ENCODE results near the gene MUCL3. TPM values are rescaled to one million over a fixed set of nuclear protein-coding genes. Genes with fewer than 3 reads are reported as not detected.
A peak's percentile ranks its signal among the peaks of the same experiment; 100 is the strongest.

The MUCL3 gene
- polyA plus RNA-seq, 1 donor = 0.04 TPM

- DNase-seq = no peak
- Histone ChIP-seq H3K27me3 (ENCODE audit: control insufficient read depth, insufficient read depth, low read length) (peaks cover 9% of the 10 kb centered on the region), H3K27ac (ENCODE audit: low read length) (no peak overlapping the region), H3K9me3 (ENCODE audit: control insufficient read depth, low read depth, low read length) (no peaks in the 10 kb centered on the region), H3K36me3 (ENCODE audit: control insufficient read depth, insufficient read depth, low read length) (no peaks in the 10 kb centered on the region), H3K4me1 (ENCODE audit: control insufficient read depth, insufficient read depth, low read length) (no peaks in the 10 kb centered on the region), H3K4me3 (ENCODE audit: low read length) (no peak overlapping the region)
- WGBS (ENCODE audit: insufficient coverage, low lambda C conversion rate) = no CpG with 5 or more reads among the region's 4 CpGs
Measured at GRCh38 chr6:30974490-30975252, 33.9 kb downstream of the MUCL3 start.

- no peak overlapping the region for H3K4me3 ChIP-seq (ENCODE audit: low read length)
- no peak overlapping the region for H3K27ac ChIP-seq (ENCODE audit: low read length)
- H3K4me1 ChIP-seq (ENCODE audit: control insufficient read depth, insufficient read depth, low read length) = no peaks in the 10 kb centered on the region
- no peaks in the 10 kb centered on the region for H3K9me3 ChIP-seq (ENCODE audit: control insufficient read depth, low read depth, low read length)
- peaks cover 17% of the 10 kb centered on the region for H3K27me3 ChIP-seq (ENCODE audit: control insufficient read depth, insufficient read depth, low read length)
- no peaks in the 10 kb centered on the region for H3K36me3 ChIP-seq (ENCODE audit: control insufficient read depth, insufficient read depth, low read length)
- WGBS (ENCODE audit: insufficient coverage, low lambda C conversion rate) = 67% methylated on average over 1 of the region's 1 CpG
- no peak for DNase-seq
Measured at GRCh38 chr6:30979141-30979540, 38.4 kb downstream of the MUCL3 start.

- Histone ChIP-seq H3K27ac (ENCODE audit: low read length) (no peak overlapping the region), H3K27me3 (ENCODE audit: control insufficient read depth, insufficient read depth, low read length) (peaks cover 17% of the 10 kb centered on the region), H3K36me3 (ENCODE audit: control insufficient read depth, insufficient read depth, low read length) (no peaks in the 10 kb centered on the region), H3K9me3 (ENCODE audit: control insufficient read depth, low read depth, low read length) (no peaks in the 10 kb centered on the region), H3K4me1 (ENCODE audit: control insufficient read depth, insufficient read depth, low read length) (no peaks in the 10 kb centered on the region), H3K4me3 (ENCODE audit: low read length) (no peak overlapping the region)
- no peak for DNase-seq
- WGBS (ENCODE audit: insufficient coverage, low lambda C conversion rate) = 66% methylated on average over 3 of the region's 4 CpGs
Measured at GRCh38 chr6:30979690-30980089, 38.9 kb downstream of the MUCL3 start.

- DNase-seq = peak; percentile 19 to 32
- no peaks in the 10 kb centered on the region for H3K4me1 ChIP-seq (ENCODE audit: control insufficient read depth, insufficient read depth, low read length)
- H3K36me3 ChIP-seq (ENCODE audit: control insufficient read depth, insufficient read depth, low read length) = no peaks in the 10 kb centered on the region
- H3K27ac ChIP-seq (ENCODE audit: low read length) = no peak overlapping the region
- no CpG with 5 or more reads among the region's 13 CpGs for WGBS (ENCODE audit: insufficient coverage, low lambda C conversion rate)
- no peak overlapping the region for H3K4me3 ChIP-seq (ENCODE audit: low read length)
- no peaks in the 10 kb centered on the region for H3K9me3 ChIP-seq (ENCODE audit: control insufficient read depth, low read depth, low read length)
- peaks cover 17% of the 10 kb centered on the region for H3K27me3 ChIP-seq (ENCODE audit: control insufficient read depth, insufficient read depth, low read length)
Measured at GRCh38 chr6:30981942-30982772, 41.4 kb downstream of the MUCL3 start.

GRCh38 chr6:30983439-30983838 is 42.7 kb downstream of the MUCL3 start, which contains the start of gene MUC21:
Gene MUC21, plus strand, starts transcription at chr6:30983718. Its CDS starts 241 bp downstream, at chr6:30983959.
- no peaks in the 10 kb centered on the region for H3K9me3 ChIP-seq (ENCODE audit: control insufficient read depth, low read depth, low read length)
- 86% methylated on average over 2 of the region's 6 CpGs for WGBS (ENCODE audit: insufficient coverage, low lambda C conversion rate)
- peaks cover 12% of the 10 kb centered on the region for H3K27me3 ChIP-seq (ENCODE audit: control insufficient read depth, insufficient read depth, low read length)
- DNase-seq = no peak
- no peaks in the 10 kb centered on the region for H3K4me1 ChIP-seq (ENCODE audit: control insufficient read depth, insufficient read depth, low read length)
- no peak within 1 kb of the TSS for H3K4me3 ChIP-seq (ENCODE audit: low read length)
- no peaks in the 10 kb centered on the region for H3K36me3 ChIP-seq (ENCODE audit: control insufficient read depth, insufficient read depth, low read length)
- H3K27ac ChIP-seq (ENCODE audit: low read length) = no peak within 1 kb of the TSS

GRCh38 chr6:30985490-30985889 is 44.7 kb downstream of the MUCL3 start:
- Histone ChIP-seq H3K27ac (ENCODE audit: low read length) (no peak overlapping the region), H3K4me3 (ENCODE audit: low read length) (no peak overlapping the region), H3K9me3 (ENCODE audit: control insufficient read depth, low read depth, low read length) (no peaks in the 10 kb centered on the region), H3K27me3 (ENCODE audit: control insufficient read depth, insufficient read depth, low read length) (peaks cover 15% of the 10 kb centered on the region), H3K36me3 (ENCODE audit: control insufficient read depth, insufficient read depth, low read length) (no peaks in the 10 kb centered on the region), H3K4me1 (ENCODE audit: control insufficient read depth, insufficient read depth, low read length) (no peaks in the 10 kb centered on the region)
- DNase-seq = no peak
- WGBS (ENCODE audit: insufficient coverage, low lambda C conversion rate) = 100% methylated on average over 4 of the region's 5 CpGs

- Histone ChIP-seq H3K4me1 (ENCODE audit: control insufficient read depth, insufficient read depth, low read length) (no peaks in the 10 kb centered on the region), H3K27ac (ENCODE audit: low read length) (no peak overlapping the region), H3K36me3 (ENCODE audit: control insufficient read depth, insufficient read depth, low read length) (no peaks in the 10 kb centered on the region), H3K9me3 (ENCODE audit: control insufficient read depth, low read depth, low read length) (no peaks in the 10 kb centered on the region), H3K4me3 (ENCODE audit: low read length) (no peak overlapping the region), H3K27me3 (ENCODE audit: control insufficient read depth, insufficient read depth, low read length) (peaks cover 15% of the 10 kb centered on the region)
- WGBS (ENCODE audit: insufficient coverage, low lambda C conversion rate) = no CpG with 5 or more reads among the region's 6 CpGs
- no peak for DNase-seq
Measured at GRCh38 chr6:30987304-30987703, 46.5 kb downstream of the MUCL3 start.

- no CpG with 5 or more reads among the region's 9 CpGs for WGBS (ENCODE audit: insufficient coverage, low lambda C conversion rate)
- Histone ChIP-seq H3K27ac (ENCODE audit: low read length) (no peak overlapping the region), H3K4me1 (ENCODE audit: control insufficient read depth, insufficient read depth, low read length) (no peaks in the 10 kb centered on the region), H3K27me3 (ENCODE audit: control insufficient read depth, insufficient read depth, low read length) (peaks cover 14% of the 10 kb centered on the region), H3K9me3 (ENCODE audit: control insufficient read depth, low read depth, low read length) (no peaks in the 10 kb centered on the region), H3K4me3 (ENCODE audit: low read length) (no peak overlapping the region), H3K36me3 (ENCODE audit: control insufficient read depth, insufficient read depth, low read length) (no peaks in the 10 kb centered on the region)
- no peak for DNase-seq
Measured at GRCh38 chr6:30988209-30988825, 47.5 kb downstream of the MUCL3 start.

- H3K9me3 ChIP-seq (ENCODE audit: control insufficient read depth, low read depth, low read length) = no peaks in the 10 kb centered on the region
- peak; percentile 33 to 52 for DNase-seq
- H3K27me3 ChIP-seq (ENCODE audit: control insufficient read depth, insufficient read depth, low read length) = peaks cover 7% of the 10 kb centered on the region
- H3K4me1 ChIP-seq (ENCODE audit: control insufficient read depth, insufficient read depth, low read length) = no peaks in the 10 kb centered on the region
- WGBS (ENCODE audit: insufficient coverage, low lambda C conversion rate) = no CpG with 5 or more reads among the region's 8 CpGs
- H3K27ac ChIP-seq (ENCODE audit: low read length) = no peak overlapping the region
- no peaks in the 10 kb centered on the region for H3K36me3 ChIP-seq (ENCODE audit: control insufficient read depth, insufficient read depth, low read length)
- no peak overlapping the region for H3K4me3 ChIP-seq (ENCODE audit: low read length)
Measured at GRCh38 chr6:30990422-30991086, 49.8 kb downstream of the MUCL3 start.

GRCh38 chr6:30991891-30992290 is 51.1 kb downstream of the MUCL3 start:
- no peaks in the 10 kb centered on the region for H3K9me3 ChIP-seq (ENCODE audit: control insufficient read depth, low read depth, low read length)
- H3K27ac ChIP-seq (ENCODE audit: low read length) = no peak overlapping the region
- peaks cover 7% of the 10 kb centered on the region for H3K27me3 ChIP-seq (ENCODE audit: control insufficient read depth, insufficient read depth, low read length)
- H3K4me3 ChIP-seq (ENCODE audit: low read length) = no peak overlapping the region
- 100% methylated on average over 1 of the region's 2 CpGs for WGBS (ENCODE audit: insufficient coverage, low lambda C conversion rate)
- DNase-seq = no peak
- no peaks in the 10 kb centered on the region for H3K36me3 ChIP-seq (ENCODE audit: control insufficient read depth, insufficient read depth, low read length)
- no peaks in the 10 kb centered on the region for H3K4me1 ChIP-seq (ENCODE audit: control insufficient read depth, insufficient read depth, low read length)

Measured in large intestine (tissue), 3 donors.